IPS-20b (cell line): ENCODE results near the gene DNM1L.

Experiments
- H3K27ac ChIP-seq: one replicate; pipeline ENCODE4 v1.5.1; 2013; ENCODE audit warnings: low read length
- H3K27me3 ChIP-seq: 2 replicates; pipeline ENCODE4 v1.6.1; 2013; ENCODE audit warnings: mild to moderate bottlenecking, low read length, inconsistent platforms; ENCODE audit not compliant: insufficient read depth
- H3K36me3 ChIP-seq: 2 replicates; pipeline ENCODE4 v1.6.1; 2013; ENCODE audit warnings: low read depth, mild to moderate bottlenecking, inconsistent platforms, low read length, moderate library complexity; ENCODE audit not compliant: insufficient read depth
- H3K4me1 ChIP-seq: 2 replicates; pipeline ENCODE4 v1.6.1; 2013; ENCODE audit warnings: mild to moderate bottlenecking, control low read depth, inconsistent platforms, low read length, moderate library complexity; ENCODE audit not compliant: insufficient read depth
- H3K4me3 ChIP-seq: 2 replicates; pipeline ENCODE4 v1.5.1; 2013; ENCODE audit warnings: mild to moderate bottlenecking, low read length, inconsistent platforms
- H3K9ac ChIP-seq: 2 replicates; pipeline ENCODE4 v1.6.1; 2013; ENCODE audit warnings: low read depth, mild to moderate bottlenecking, inconsistent platforms, low read length, moderate library complexity
- H3K9me3 ChIP-seq: 2 replicates; pipeline ENCODE4 v1.6.1; 2013; ENCODE audit warnings: mild to moderate bottlenecking, low read depth, low read length, inconsistent platforms; ENCODE audit not compliant: insufficient read depth

The DNM1L gene

GRCh38 chr12:32669584-32669983 lies 9.5 kb upstream of the DNM1L start:
- Histone ChIP-seq H3K4me3 (no peak overlapping the region), H3K36me3 (no peaks in the 10 kb centered on the region), H3K9me3 (peaks cover 10% of the 10 kb centered on the region; the same call in 1 of the 2 replicates), H3K9ac (no peak overlapping the region), H3K27me3 (no peaks in the 10 kb centered on the region), H3K4me1 (no peaks in the 10 kb centered on the region; the same call in 1 of the 2 replicates), H3K27ac (no peak overlapping the region)

- Histone ChIP-seq H3K9ac (no peak overlapping the region), H3K27me3 (no peaks in the 10 kb centered on the region), H3K36me3 (no peaks in the 10 kb centered on the region), H3K9me3 (peaks cover 10% of the 10 kb centered on the region; the same call in 1 of the 2 replicates), H3K4me1 (no peaks in the 10 kb centered on the region), H3K27ac (no peak overlapping the region), H3K4me3 (no peak overlapping the region)
Measured at GRCh38 chr12:32671930-32672780, 6.9 kb upstream of the DNM1L start.

- Histone ChIP-seq H3K27ac (peak overlapping the region; percentile 32), H3K36me3 (peaks cover 4% of the 10 kb centered on the region; the same call in 1 of the 2 replicates), H3K4me1 (peaks cover 8% of the 10 kb centered on the region; the same call in 1 of the 2 replicates), H3K9ac (peak overlapping the region; percentile 94), H3K27me3 (no peaks in the 10 kb centered on the region), H3K4me3 (peak overlapping the region; percentile 100), H3K9me3 (no peaks in the 10 kb centered on the region)
Measured at GRCh38 chr12:32679920-32680237, 778 bp downstream of the DNM1L start.

GRCh38 chr12:32680787-32681186 lies 1.7 kb downstream of the DNM1L start:
- Histone ChIP-seq H3K36me3 (peaks cover 4% of the 10 kb centered on the region; the same call in 1 of the 2 replicates), H3K9me3 (no peaks in the 10 kb centered on the region), H3K9ac (peak overlapping the region; percentile 94; the same call in 1 of the 2 replicates), H3K27ac (no peak overlapping the region), H3K4me1 (peaks cover 8% of the 10 kb centered on the region; the same call in 1 of the 2 replicates), H3K27me3 (no peaks in the 10 kb centered on the region), H3K4me3 (peak overlapping the region; percentile 100)

- Histone ChIP-seq H3K27ac (no peak overlapping the region), H3K9me3 (no peaks in the 10 kb centered on the region), H3K4me1 (peaks cover 8% of the 10 kb centered on the region; the same call in 1 of the 2 replicates), H3K27me3 (no peaks in the 10 kb centered on the region), H3K9ac (no peak overlapping the region), H3K4me3 (peak overlapping the region; percentile 100), H3K36me3 (peaks cover 7% of the 10 kb centered on the region; the same call in 1 of the 2 replicates)
Measured at GRCh38 chr12:32681272-32681671, 2.2 kb downstream of the DNM1L start.

GRCh38 chr12:32686340-32686739 lies 7.2 kb downstream of the DNM1L start:
- Histone ChIP-seq H3K9me3 (no peaks in the 10 kb centered on the region), H3K27me3 (no peaks in the 10 kb centered on the region), H3K9ac (no peak overlapping the region), H3K4me1 (peaks cover 7% of the 10 kb centered on the region; the same call in 1 of the 2 replicates), H3K27ac (no peak overlapping the region), H3K4me3 (no peak overlapping the region), H3K36me3 (peaks cover 10% of the 10 kb centered on the region; the same call in 1 of the 2 replicates)

GRCh38 chr12:32688786-32689185 lies 9.7 kb downstream of the DNM1L start:
- H3K4me1 ChIP-seq: peaks cover 11% of the 10 kb centered on the region; the same call in 1 of the 2 replicates
- peak overlapping the region; percentile 12 for H3K27ac ChIP-seq
- peaks cover 10% of the 10 kb centered on the region; the same call in 1 of the 2 replicates for H3K36me3 ChIP-seq
- H3K4me3 ChIP-seq: no peak overlapping the region
- no peaks in the 10 kb centered on the region for H3K27me3 ChIP-seq
- peak overlapping the region; percentile 11; the same call in 1 of the 2 replicates for H3K9ac ChIP-seq
- no peaks in the 10 kb centered on the region for H3K9me3 ChIP-seq

- H3K36me3 ChIP-seq: peaks cover 6% of the 10 kb centered on the region; the same call in 1 of the 2 replicates
- no peak overlapping the region for H3K9ac ChIP-seq
- no peak overlapping the region for H3K4me3 ChIP-seq
- no peaks in the 10 kb centered on the region for H3K27me3 ChIP-seq
- peaks cover 11% of the 10 kb centered on the region; the same call in 1 of the 2 replicates for H3K4me1 ChIP-seq
- no peaks in the 10 kb centered on the region for H3K9me3 ChIP-seq
- H3K27ac ChIP-seq: no peak overlapping the region
Measured at GRCh38 chr12:32690927-32691326, 11.8 kb downstream of the DNM1L start.

- no peak overlapping the region for H3K9ac ChIP-seq
- no peak overlapping the region for H3K4me3 ChIP-seq
- H3K27me3 ChIP-seq: no peaks in the 10 kb centered on the region
- H3K4me1 ChIP-seq: peaks cover 11% of the 10 kb centered on the region; the same call in 1 of the 2 replicates
- H3K9me3 ChIP-seq: no peaks in the 10 kb centered on the region
- H3K27ac ChIP-seq: no peak overlapping the region
- H3K36me3 ChIP-seq: no peaks in the 10 kb centered on the region
Measured at GRCh38 chr12:32692358-32692757, 13.3 kb downstream of the DNM1L start.

GRCh38 chr12:32693036-32693435 lies 13.9 kb downstream of the DNM1L start:
- H3K4me3 ChIP-seq: no peak overlapping the region
- no peaks in the 10 kb centered on the region for H3K27me3 ChIP-seq
- no peaks in the 10 kb centered on the region for H3K9me3 ChIP-seq
- peaks cover 11% of the 10 kb centered on the region; the same call in 1 of the 2 replicates for H3K4me1 ChIP-seq
- H3K9ac ChIP-seq: no peak overlapping the region
- H3K27ac ChIP-seq: no peak overlapping the region
- no peaks in the 10 kb centered on the region for H3K36me3 ChIP-seq

GRCh38 chr12:32695787-32696186 lies 16.7 kb downstream of the DNM1L start:
- Histone ChIP-seq H3K36me3 (no peaks in the 10 kb centered on the region), H3K27me3 (no peaks in the 10 kb centered on the region), H3K4me1 (peaks cover 4% of the 10 kb centered on the region; the same call in 1 of the 2 replicates), H3K9ac (no peak overlapping the region), H3K9me3 (no peaks in the 10 kb centered on the region), H3K27ac (no peak overlapping the region), H3K4me3 (no peak overlapping the region)

GRCh38 chr12:32697445-32697844 lies 18.3 kb downstream of the DNM1L start:
- Histone ChIP-seq H3K27me3 (no peaks in the 10 kb centered on the region), H3K4me3 (no peak overlapping the region), H3K9me3 (no peaks in the 10 kb centered on the region), H3K27ac (no peak overlapping the region), H3K36me3 (peaks cover 3% of the 10 kb centered on the region; the same call in 1 of the 2 replicates), H3K9ac (no peak overlapping the region), H3K4me1 (no peaks in the 10 kb centered on the region; the same call in 1 of the 2 replicates)
